CD14-positive monocyte (primary cell): ENCODE data around the gene CTAGE1. TPM values are rescaled to one million over a fixed set of nuclear protein-coding genes. Genes with fewer than 3 reads are reported as not detected.

Source experiments
- DNase-seq, 3 donors: peaks; one replicate each; pipeline ENCODE4 v3.0.0-alpha.2; 2011 to 2022
- H2AFZ ChIP-seq: 2 replicates; pipeline ENCODE4 v1.6.0; 2012; ENCODE audit warnings: mild to moderate bottlenecking, low read depth, low read length, inconsistent platforms; ENCODE audit not compliant: insufficient read depth, poor library complexity, severe bottlenecking
- H3K27ac ChIP-seq, 2 donors: 1 replicate in 1 of 2; 2 replicates in 1 of 2; pipeline ENCODE4 v1.5.1; 2012 to 2013; ENCODE audit warnings: low read length in 2 of 2, control low read depth in 1 of 2, inconsistent platforms in 1 of 2, low read depth in 1 of 2, mild to moderate bottlenecking in 1 of 2
- H3K27me3 ChIP-seq, 2 donors: one replicate each; pipeline versions ENCODE4 v1.6.0 to v1.6.1; 2011 to 2013; ENCODE audit warnings: low read length in 2 of 2; ENCODE audit not compliant: control insufficient read depth in 2 of 2, insufficient read depth in 2 of 2
- H3K36me3 ChIP-seq, 2 donors: replicated peaks in 1 of 2; 1 replicate in 1 of 2; 2 replicates in 1 of 2; pipeline versions ENCODE4 v1.5.1 to v1.6.1; 2012 to 2013; ENCODE audit warnings: low read length in 2 of 2, control low read depth in 1 of 2, inconsistent platforms in 1 of 2, mild to moderate bottlenecking in 1 of 2; ENCODE audit not compliant: insufficient read depth in 2 of 2, control insufficient read depth in 1 of 2
- H3K4me1 ChIP-seq, 2 donors: 1 replicate in 1 of 2; 2 replicates in 1 of 2; pipeline versions ENCODE4 v1.5.1 to v1.6.1; 2012 to 2013; ENCODE audit warnings: low read length in 2 of 2, control low read depth in 1 of 2, inconsistent platforms in 1 of 2, mild to moderate bottlenecking in 1 of 2, moderate library complexity in 1 of 2; ENCODE audit not compliant: insufficient read depth in 2 of 2, control insufficient read depth in 1 of 2
- H3K4me2 ChIP-seq: replicated peaks from 2 replicates; pipeline ENCODE3; 2012; ENCODE audit warnings: low read length, moderate library complexity, mild to moderate bottlenecking; ENCODE audit not compliant: poor library complexity, severe bottlenecking; ENCODE audit errors: extremely low read depth
- H3K4me3 ChIP-seq, 3 experiments: fragments of 200-600 bp in 1 of 3; sonication (generic) in 1 of 3; replicated peaks in 1 of 3; 1 replicate in 2 of 3; 2 replicates in 1 of 3; pipeline ENCODE4 v1.5.1; 2011 to 2013; ENCODE audit warnings: low read length in 3 of 3, mild to moderate bottlenecking in 3 of 3, control low read depth in 2 of 3, low read depth in 2 of 3, inconsistent platforms in 1 of 3, moderate library complexity in 1 of 3
- H3K79me2 ChIP-seq: 2 replicates; pipeline ENCODE4 v1.6.0; 2012; ENCODE audit warnings: mild to moderate bottlenecking, control low read depth, inconsistent platforms, low read length, moderate library complexity; ENCODE audit not compliant: insufficient read depth
- H3K9ac ChIP-seq: 2 replicates; pipeline ENCODE4 v1.6.0; 2017; ENCODE audit warnings: low read length, mild to moderate bottlenecking; ENCODE audit not compliant: insufficient read depth, poor library complexity, severe bottlenecking
- H3K9me3 ChIP-seq, 2 donors: replicated peaks in 1 of 2; 1 replicate in 1 of 2; 2 replicates in 1 of 2; pipeline versions ENCODE4 v1.5.1 to v1.6.1; 2012 to 2013; ENCODE audit warnings: low read length in 2 of 2, control low read depth in 1 of 2; ENCODE audit not compliant: control insufficient read depth in 1 of 2, insufficient read depth in 1 of 2
- H4K20me1 ChIP-seq: 2 replicates; pipeline ENCODE4 v1.6.0; 2012; ENCODE audit warnings: mild to moderate bottlenecking, low read length, control low read depth, moderate library complexity; ENCODE audit not compliant: insufficient read depth
- H3K27ac Mint-ChIP-seq, 7 donors: one replicate each; pipeline ENCODE4 v1.8.0; 2020; ENCODE audit warnings: mild to moderate bottlenecking in 7 of 7, mixed read lengths in 7 of 7, moderate library complexity in 6 of 7, inconsistent platforms in 2 of 7
- H3K27me3 Mint-ChIP-seq, 3 donors: one replicate each; pipeline ENCODE4 v1.8.0; 2021 to 2022; ENCODE audit warnings: low read depth in 3 of 3, mild to moderate bottlenecking in 3 of 3, mixed read lengths in 3 of 3, moderate library complexity in 3 of 3, inconsistent platforms in 1 of 3
- H3K36me3 Mint-ChIP-seq, 2 donors: one replicate each; pipeline ENCODE4 v1.8.0; 2020; ENCODE audit warnings: mixed read lengths in 2 of 2, inconsistent platforms in 1 of 2, mild to moderate bottlenecking in 1 of 2
- H3K4me1 Mint-ChIP-seq: one replicate; pipeline ENCODE4 v1.8.0; 2020; ENCODE audit warnings: mild to moderate bottlenecking, mixed read lengths
- H3K4me3 Mint-ChIP-seq, 2 donors: one replicate each; pipeline ENCODE4 v1.8.0; 2020; ENCODE audit warnings: mild to moderate bottlenecking in 2 of 2, mixed read lengths in 2 of 2, moderate library complexity in 1 of 2
- H3K9me3 Mint-ChIP-seq, 7 donors: one replicate each; pipeline ENCODE4 v1.8.0; 2020 to 2022; ENCODE audit warnings: mixed read lengths in 7 of 7, mild to moderate bottlenecking in 6 of 7, moderate library complexity in 6 of 7, inconsistent platforms in 2 of 7
- CTCF ChIP-seq: fragments of 200-600 bp; IDR thresholded peaks from one replicate; pipeline ENCODE4 v1.8.0; 2022; ENCODE audit warnings: antibody characterized with exemption, mild to moderate bottlenecking
- WGBS: methylation state at CpG from one replicate; pipeline ENCODE4 v1.1.5; 2013; ENCODE audit warnings: missing lambda C conversion rate; ENCODE audit not compliant: insufficient coverage; 5-methylcytosine and 5-hydroxymethylcytosine counted together
- intact Hi-C, 2 donors: fragments of 100-400 bp; cut with micrococcal nuclease; formaldehyde crosslinking; loops; one replicate each; pipeline versions ENCODE4 v1.15.0 to v1.15.1; 2023
- polyA plus RNA-seq, 3 donors: library from polyadenylated mRNA; depleted of rRNA in 1 of 3; unstranded in 2 of 3; stranded (reverse) in 1 of 3; fragments of 300-500 nt in 2 of 3; fragments of >200 nt in 1 of 3; fragmentation: Illumina TruSeq in 2 of 3; gene quantifications; 1 replicate in 2 of 3; 2 replicates in 1 of 3; pipeline ENCODE4 v1.2.3, GENCODE V29; 2012 to 2021

Gene CTAGE1
- polyA plus RNA-seq, 3 donors: not detected

- Mint-ChIP-seq H3K27ac (no peak overlapping the region), H3K36me3 (no peaks in the 10 kb centered on the region), H3K4me1 (no peaks in the 10 kb centered on the region), H3K4me3 (no peak overlapping the region), H3K9me3 (peaks cover 0 to 6% (median 4%) of the 10 kb centered on the region in 7 donors), H3K27me3 (peaks cover 0 to 4% (median 0%) of the 10 kb centered on the region in 3 donors)
- Histone ChIP-seq H3K4me1 (no peaks in the 10 kb centered on the region), H3K79me2 (no peaks in the 10 kb centered on the region), H3K27ac (no peak overlapping the region), H3K27me3 (no peaks in the 10 kb centered on the region), H3K9ac (no peak overlapping the region), H3K4me3 (no peak overlapping the region), H2AFZ (no peak overlapping the region), H4K20me1 (no peaks in the 10 kb centered on the region), H3K4me2 (no peak overlapping the region), H3K9me3 (no peaks in the 10 kb centered on the region), H3K36me3 (no peaks in the 10 kb centered on the region)
- TF ChIP-seq CTCF: no peak
- DNase-seq: no peak
- intact Hi-C loops: no loop called here
- 94% methylated on average over 2 of the region's 4 CpGs for WGBS
Observed at GRCh38 chr18:22428672-22429071, 11.0 kb upstream of the CTAGE1 start.

DNA sequence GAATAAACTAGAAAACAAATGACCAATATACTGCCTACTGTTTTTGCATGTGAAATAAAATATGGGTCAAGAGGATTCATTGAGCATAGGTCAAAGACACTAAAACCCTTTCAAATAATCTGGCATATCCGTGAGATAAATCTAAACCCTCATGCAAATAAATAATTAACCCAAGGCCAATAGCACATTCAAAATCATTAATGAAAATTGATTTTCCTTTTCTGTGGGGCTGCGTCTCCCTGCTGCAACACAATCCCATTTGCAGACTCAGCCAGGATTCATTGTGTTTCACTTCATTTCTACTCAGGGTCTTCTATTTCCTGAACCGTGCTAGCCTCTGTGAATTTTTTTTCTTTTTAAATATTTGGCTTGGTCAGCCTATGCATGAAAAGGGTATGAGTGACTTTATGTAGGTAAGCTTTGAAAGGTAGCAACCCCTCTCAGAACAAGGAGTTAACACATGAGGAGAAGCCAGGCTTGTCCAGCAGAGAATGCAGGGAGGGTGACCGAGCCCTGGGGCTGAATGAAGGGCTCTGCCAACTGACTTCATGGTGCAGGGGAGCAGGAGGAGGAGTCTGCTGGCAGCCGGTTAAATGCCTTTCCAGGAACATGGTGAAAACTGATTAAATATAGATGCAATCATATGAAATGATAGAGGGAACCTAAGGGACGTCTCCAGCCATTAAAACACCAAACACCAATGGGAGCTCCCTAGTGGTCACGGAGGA lies 10.3 kb upstream of the CTAGE1 start:
- no peaks in the 10 kb centered on the region for H3K36me3 ChIP-seq
- H3K79me2 ChIP-seq: no peaks in the 10 kb centered on the region
- intact Hi-C loops: no loop called here
- no peaks in the 10 kb centered on the region for H3K9me3 ChIP-seq
- H3K27ac ChIP-seq: no peak overlapping the region
- no peak overlapping the region for H3K4me3 Mint-ChIP-seq
- no peak for DNase-seq
- no peaks in the 10 kb centered on the region for H3K27me3 ChIP-seq
- no peaks in the 10 kb centered on the region for H3K4me1 ChIP-seq
- H3K27me3 Mint-ChIP-seq: peaks cover 0 to 4% (median 0%) of the 10 kb centered on the region in 3 donors
- H3K27ac Mint-ChIP-seq: no peak overlapping the region
- WGBS: 94% methylated on average over 2 of the region's 7 CpGs
- H4K20me1 ChIP-seq: no peaks in the 10 kb centered on the region
- H3K4me2 ChIP-seq: no peak overlapping the region
- TF ChIP-seq CTCF: no peak
- no peak overlapping the region for H3K4me3 ChIP-seq
- no peak overlapping the region for H2AFZ ChIP-seq
- H3K36me3 Mint-ChIP-seq: no peaks in the 10 kb centered on the region
- H3K4me1 Mint-ChIP-seq: no peaks in the 10 kb centered on the region
- H3K9me3 Mint-ChIP-seq: peaks cover 0 to 6% (median 4%) of the 10 kb centered on the region in 7 donors
- H3K9ac ChIP-seq: no peak overlapping the region
